Retina (tissue), 1 donor: Measurements from ENCODE around the gene ARRB2.
"Not testable (repeated sequence)": the region's sequence is repeated elsewhere in the genome, so short reads cannot be mapped to it uniquely, and the experiment has no call there.

ENCODE experiments used
- DNase-seq: peaks from one replicate; pipeline ENCODE4 v3.0.0-alpha.2; 2016

ARRB2 gene

DNA sequence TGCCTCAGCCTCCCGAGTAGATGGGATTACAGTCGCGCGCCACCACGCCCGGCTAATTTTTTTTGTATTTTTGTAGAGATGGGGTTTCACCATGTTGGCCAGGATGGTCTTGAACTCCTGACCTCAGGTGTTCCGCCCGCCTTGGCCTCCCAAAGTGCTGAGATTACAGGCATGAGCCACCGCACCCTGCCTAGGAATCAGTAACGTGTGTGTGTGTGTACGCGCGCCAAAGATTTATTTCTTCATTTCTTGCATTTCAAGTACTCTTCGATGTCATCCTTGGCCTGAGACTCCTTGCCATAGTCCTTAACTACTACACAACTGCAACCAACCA is 5.9 kb upstream of the ARRB2 start:
- DNase-seq = not testable (repeated sequence)

DNA sequence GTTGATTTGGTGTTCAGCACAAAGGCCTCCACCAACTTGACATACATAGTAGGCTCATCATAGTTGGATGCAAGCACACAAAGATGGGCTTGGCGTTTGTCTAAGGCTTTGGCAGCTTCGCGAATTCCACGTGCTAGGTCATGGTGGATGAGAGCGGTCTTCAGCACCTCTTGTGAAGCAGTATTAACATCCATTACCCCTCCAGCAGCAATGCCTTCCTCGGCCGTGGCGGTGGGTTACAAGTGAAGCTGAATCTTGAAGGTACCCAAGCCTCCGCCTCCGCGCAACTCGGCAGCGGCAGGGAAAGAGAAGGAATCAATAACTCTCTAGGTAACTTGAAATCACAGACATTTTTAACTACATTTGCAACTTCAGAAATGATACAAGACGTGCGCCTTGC is 5.4 kb upstream of the ARRB2 start:
- DNase-seq = no peak

DNA sequence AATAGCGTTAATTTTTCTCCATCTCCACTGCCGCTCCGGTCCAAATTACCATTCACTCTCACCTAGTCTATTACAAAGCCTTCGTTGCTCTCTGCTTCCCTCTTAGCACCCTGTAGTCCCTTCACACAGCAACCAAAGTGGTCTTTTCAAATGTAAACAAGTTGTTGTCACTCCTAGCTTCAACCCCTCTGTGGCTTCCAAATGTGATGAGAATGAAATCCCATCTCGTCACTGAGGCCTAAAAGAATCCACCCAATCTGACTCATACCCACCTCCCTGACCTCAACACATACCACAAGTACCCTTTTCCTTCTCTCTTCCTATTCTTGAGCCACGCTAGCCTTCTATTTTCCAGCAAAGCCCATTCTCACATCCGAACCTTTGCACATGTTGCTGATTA is 4.3 kb upstream of the ARRB2 start:
- DNase-seq = no peak

DNA sequence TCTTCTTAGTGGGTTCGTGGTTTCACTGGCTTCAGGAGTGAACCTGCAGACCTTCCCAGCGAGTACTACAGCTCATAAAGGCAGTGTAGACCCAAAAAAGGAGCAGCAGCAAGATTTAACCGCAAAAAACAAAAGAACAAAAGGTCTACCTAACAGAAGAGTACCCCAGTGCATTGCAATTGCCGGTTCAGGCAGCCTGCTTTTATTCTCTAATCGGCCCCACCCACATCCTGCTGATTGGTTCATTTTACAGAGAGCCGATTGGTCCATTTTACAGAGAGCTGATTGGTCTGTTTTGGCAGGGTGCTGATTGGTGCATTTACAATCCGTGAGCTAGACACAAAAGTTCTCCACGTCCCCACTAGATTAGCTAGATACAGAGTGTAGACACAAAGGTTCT is 2.0 kb upstream of the ARRB2 start:
- no peak for DNase-seq

DNA sequence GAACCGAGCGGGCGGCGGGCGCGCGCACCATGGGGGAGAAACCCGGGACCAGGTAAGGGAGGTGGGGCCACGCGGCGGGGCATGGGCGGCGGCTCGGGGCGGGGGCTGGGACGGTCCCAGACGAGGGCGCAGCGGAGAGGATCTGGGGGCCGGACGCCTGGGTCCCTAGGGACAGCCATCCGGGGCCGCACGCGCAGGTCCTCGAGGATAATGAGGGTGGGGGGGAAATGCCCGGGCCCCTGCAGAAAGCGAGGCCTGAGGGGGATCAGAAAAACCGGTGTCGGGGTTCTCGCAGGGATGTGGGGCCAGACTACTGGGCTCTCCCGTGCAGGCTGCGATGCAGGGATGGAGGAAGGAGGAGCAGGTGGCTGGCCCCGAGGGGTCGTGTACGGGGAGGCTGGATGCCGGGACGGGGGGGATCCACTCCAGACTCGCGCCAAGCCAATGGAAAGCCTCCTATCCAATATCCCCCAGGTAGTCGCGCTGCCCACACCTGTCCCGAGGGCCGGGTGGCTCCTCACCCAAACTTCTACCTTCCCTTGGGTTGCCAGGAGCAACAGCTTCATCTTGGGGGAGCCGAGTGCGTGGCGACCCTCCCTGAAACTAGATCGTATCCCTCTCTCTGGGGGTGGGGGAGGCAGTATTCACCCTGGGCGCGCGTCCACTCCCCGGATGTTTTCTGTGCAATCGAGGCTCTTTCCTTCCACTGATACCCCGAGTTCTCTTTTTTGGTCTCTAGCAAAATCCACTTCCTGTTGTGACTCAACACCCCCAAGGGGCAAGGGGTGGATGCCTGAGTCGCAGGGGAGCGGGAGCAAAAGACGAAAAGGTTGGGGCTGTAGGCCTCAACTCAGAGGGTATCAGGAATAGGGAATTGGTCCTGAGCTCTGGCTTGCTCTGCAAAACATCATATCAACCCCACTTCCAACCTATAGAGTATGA is 532 bp downstream of the ARRB2 start:
- peak; percentile 60 for DNase-seq

GRCh38 chr17:4711661-4712181 is 1.3 kb downstream of the ARRB2 start:
- DNase-seq = no peak

- no peak for DNase-seq
Measured at GRCh38 chr17:4712526-4712925, 2.1 kb downstream of the ARRB2 start.

DNA sequence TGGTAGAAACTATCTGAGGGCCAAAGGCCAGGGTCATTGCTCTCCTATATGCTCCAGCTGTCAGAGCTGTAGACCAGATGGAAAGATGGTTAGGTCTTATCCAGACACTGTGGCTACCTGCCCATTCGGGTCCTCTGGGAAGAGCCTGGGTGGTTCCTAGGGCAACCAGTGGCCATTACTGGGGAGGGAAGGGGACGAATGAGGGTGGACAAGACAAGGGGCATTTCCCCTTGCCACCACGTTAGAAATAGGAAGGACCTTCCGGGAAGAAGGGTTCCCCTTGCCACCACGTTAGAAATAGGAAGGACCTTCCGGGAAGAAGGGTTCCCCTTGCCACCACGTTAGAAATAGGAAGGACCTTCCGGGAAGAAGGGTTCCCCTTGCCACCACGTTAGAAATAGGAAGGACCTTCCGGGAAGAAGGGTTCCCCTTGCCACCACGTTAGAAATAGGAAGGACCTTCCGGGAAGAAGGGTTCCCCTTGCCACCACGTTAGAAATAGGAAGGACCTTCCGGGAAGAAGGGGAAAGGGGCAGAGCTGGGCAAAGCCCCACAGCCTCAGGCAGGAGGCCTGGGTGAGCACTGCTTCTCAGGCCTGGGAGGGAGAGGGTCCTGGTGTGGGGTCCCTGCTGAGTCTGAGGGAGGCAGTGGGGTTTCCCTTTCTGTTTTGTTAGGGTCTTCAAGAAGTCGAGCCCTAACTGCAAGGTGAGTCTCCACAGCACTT is 4.1 kb downstream of the ARRB2 start:
- not testable (repeated sequence) for DNase-seq

GRCh38 chr17:4715063-4715744 is 4.8 kb downstream of the ARRB2 start:
- DNase-seq = no peak

GRCh38 chr17:4716081-4716480 is 5.6 kb downstream of the ARRB2 start:
- no peak for DNase-seq

GRCh38 chr17:4717791-4718190 is 7.4 kb downstream of the ARRB2 start:
- no peak for DNase-seq

DNA sequence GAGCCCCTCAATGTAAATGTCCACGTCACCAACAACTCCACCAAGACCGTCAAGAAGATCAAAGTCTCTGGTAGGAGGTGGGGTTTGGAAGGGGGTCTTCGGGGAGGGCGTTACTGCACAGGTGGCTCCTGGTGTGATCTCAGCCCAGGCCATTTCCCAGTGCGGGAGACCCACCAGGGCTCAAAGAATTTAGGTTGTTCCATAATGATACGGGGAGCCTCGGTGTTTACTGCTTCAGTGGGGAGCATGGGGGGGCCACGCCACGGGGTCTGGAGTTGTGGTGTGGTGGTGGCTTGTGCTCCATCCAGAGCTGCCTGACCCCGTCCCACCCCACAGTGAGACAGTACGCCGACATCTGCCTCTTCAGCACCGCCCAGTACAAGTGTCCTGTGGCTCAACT is 7.8 kb downstream of the ARRB2 start:
- DNase-seq = no peak

GRCh38 chr17:4719146-4719545 is 8.7 kb downstream of the ARRB2 start:
- no peak for DNase-seq

GRCh38 chr17:4719684-4720221 is 9.3 kb downstream of the ARRB2 start:
- no peak for DNase-seq

DNA sequence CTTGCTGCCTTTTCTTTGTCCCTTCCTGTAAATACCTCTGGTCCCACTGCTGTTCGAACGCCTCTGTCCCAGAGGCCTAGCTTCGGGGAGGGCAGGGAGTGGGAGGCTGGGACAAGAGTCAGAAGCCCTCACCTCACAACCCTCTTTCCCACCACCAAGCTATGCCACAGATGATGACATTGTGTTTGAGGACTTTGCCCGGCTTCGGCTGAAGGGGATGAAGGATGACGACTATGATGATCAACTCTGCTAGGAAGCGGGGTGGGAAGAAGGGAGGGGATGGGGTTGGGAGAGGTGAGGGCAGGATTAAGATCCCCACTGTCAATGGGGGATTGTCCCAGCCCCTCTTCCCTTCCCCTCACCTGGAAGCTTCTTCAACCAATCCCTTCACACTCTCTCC is 10.4 kb downstream of the ARRB2 start:
- DNase-seq = no peak

- no peak for DNase-seq
Measured at GRCh38 chr17:4721203-4722135, 11.0 kb downstream of the ARRB2 start.

DNA sequence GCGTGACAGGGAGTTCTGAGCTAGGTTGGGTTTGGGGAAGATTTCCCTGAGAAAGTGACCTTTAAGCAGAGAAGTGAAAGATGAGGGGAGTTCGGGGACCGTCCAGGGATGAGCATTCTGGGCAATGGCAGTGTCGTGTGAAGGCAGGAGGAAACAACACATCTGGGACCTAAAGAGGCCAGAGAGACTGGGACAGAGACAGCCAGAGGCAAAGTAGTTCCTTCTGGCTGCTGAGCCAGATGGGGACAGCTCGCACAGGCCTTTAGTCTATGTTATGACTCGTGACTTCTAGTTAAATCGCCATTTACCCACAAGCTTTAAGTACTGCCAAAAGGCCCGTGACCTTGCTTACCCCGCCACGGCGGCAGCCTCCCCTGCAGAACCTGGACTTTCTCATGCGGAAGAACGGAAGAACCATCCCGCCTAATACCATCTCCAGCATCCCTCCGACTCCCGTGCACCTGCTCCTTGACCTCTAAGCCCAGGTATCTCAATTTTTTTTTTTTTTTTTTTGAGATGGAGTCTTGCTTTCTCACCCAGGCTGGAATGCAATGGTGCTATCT is 12.3 kb downstream of the ARRB2 start:
- no peak for DNase-seq

DNA sequence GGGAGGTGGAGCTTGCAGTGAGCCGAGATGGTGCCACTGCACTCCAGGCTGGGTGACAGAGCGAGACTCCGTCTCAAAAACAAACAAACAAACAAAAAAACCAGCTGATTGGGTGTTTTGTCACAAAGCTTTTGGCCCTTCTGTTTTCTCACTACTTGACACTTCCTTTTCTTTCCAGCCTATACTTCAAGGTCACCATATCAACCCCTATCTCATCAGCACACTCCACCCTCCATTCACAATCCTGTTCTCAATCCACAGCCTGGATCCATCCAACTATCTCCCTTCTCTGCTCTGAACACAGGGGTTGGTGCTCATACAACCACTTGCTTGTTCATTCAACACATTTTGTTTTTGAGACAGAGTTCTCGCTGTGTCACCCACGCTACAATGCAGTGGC is 14.2 kb downstream of the ARRB2 start:
- no peak for DNase-seq

GRCh38 chr17:4725646-4726310 is 15.3 kb downstream of the ARRB2 start:
- DNase-seq = no peak

DNA sequence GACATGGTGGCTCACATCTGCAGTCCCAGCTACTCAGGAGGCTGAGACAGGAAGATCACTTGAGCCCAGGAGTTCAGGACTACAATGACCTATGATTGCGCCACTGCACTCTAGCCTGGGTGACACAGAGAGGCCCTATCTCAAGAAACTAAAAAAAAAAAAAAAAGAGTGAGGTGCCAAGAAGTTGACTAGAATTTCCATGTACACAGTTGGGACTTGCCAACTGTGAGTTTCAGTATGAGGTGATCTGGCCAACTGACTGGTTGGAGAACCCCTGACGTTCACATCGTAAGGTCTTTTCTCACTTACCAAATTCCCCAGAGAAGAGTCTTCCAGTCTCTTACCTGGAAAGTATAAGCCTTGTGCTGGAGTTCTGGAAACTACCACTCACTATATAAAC is 17.7 kb downstream of the ARRB2 start:
- DNase-seq = no peak

- DNase-seq = no peak
Measured at GRCh38 chr17:4733073-4733531, 22.7 kb downstream of the ARRB2 start.
